IMR-90 (cell line): ENCODE results near the gene MGME1. TPM values are rescaled to one million over a fixed set of nuclear protein-coding genes. Genes with fewer than 3 reads are reported as not detected.

ENCODE experiments used
- ATAC-seq: fragments of 200-7000 bp; cut with Tn5 transposase; 2 replicates; pipeline ENCODE4 v1.9.1; 2020; ENCODE audit warnings: low read depth, mild to moderate bottlenecking, moderate library complexity
- BruUV-seq: library from RNA; stranded (reverse); fragments of 400-500 nt; replicated peaks from 2 replicates; lab custom pipeline; 2021; lab: Mats Ljungman, UMichigan
- CTCF ChIA-PET: fragments of 300-600 bp; formaldehyde crosslinking; extraction: SDS; loops from one replicate; lab custom pipeline; 2021; ENCODE audit warnings: antibody characterized with exemption; lab: Yijun Ruan, JAX
- POLR2A ChIA-PET: fragments of 300-600 bp; sonication (Branson Sonifier 250); formaldehyde crosslinking; loops from one replicate; lab custom pipeline; 2022; ENCODE audit warnings: antibody characterized with exemption; ENCODE audit not compliant: unreplicated experiment; lab: Charles Lee
- DNase-seq: peaks from one replicate; pipeline ENCODE4 v3.0.0; 2013
- H2AFZ ChIP-seq: replicated peaks from 2 replicates; pipeline ENCODE3; 2013; ENCODE audit warnings: low read length, mild to moderate bottlenecking; ENCODE audit not compliant: poor library complexity
- H2AK5ac ChIP-seq: 2 replicates; pipeline ENCODE4 v1.6.1; 2013; ENCODE audit warnings: low read depth, low read length, inconsistent platforms
- H2AK9ac ChIP-seq: replicated peaks from 2 replicates; pipeline ENCODE3; 2013; ENCODE audit warnings: mild to moderate bottlenecking, low read depth, low read length, moderate library complexity; ENCODE audit not compliant: poor library complexity
- H2BK120ac ChIP-seq: 2 replicates; pipeline ENCODE4 v1.6.1; 2013; ENCODE audit warnings: low read depth, low read length, inconsistent platforms
- H2BK15ac ChIP-seq: 3 replicates; pipeline ENCODE4 v1.6.1; 2013; ENCODE audit warnings: low read depth, low read length, inconsistent platforms
- H2BK20ac ChIP-seq: 2 replicates; pipeline ENCODE4 v1.6.1; 2013; ENCODE audit warnings: low read depth, mild to moderate bottlenecking, inconsistent platforms, low read length, moderate library complexity
- H2BK5ac ChIP-seq: 2 replicates; pipeline ENCODE4 v1.6.1; 2013; ENCODE audit warnings: mild to moderate bottlenecking, low read depth, low read length, inconsistent platforms; ENCODE audit not compliant: poor library complexity, severe bottlenecking
- H3K14ac ChIP-seq: replicated peaks from 2 replicates; pipeline ENCODE4 v1.6.1; 2013; ENCODE audit warnings: low read depth, low read length, inconsistent platforms
- H3K18ac ChIP-seq: 2 replicates; pipeline ENCODE4 v1.6.1; 2013; ENCODE audit warnings: low read depth, low read length, control low read depth
- H3K23ac ChIP-seq: 2 replicates; pipeline ENCODE4 v1.6.1; 2013; ENCODE audit warnings: low read depth, low read length, inconsistent platforms
- H3K27ac ChIP-seq: 2 replicates; pipeline ENCODE4 v1.5.1; 2013; ENCODE audit warnings: mild to moderate bottlenecking, control low read depth, low read length; ENCODE audit not compliant: insufficient read depth
- H3K27me3 ChIP-seq: 2 replicates; pipeline ENCODE4 v1.6.1; 2013; ENCODE audit warnings: low read length; ENCODE audit not compliant: control insufficient read depth, insufficient read depth
- H3K36me3 ChIP-seq: 2 replicates; pipeline ENCODE4 v1.6.1; 2013; ENCODE audit warnings: low read length, mixed read lengths; ENCODE audit not compliant: control insufficient read depth, insufficient read depth
- H3K4ac ChIP-seq: 2 replicates; pipeline ENCODE4 v1.6.1; 2013; ENCODE audit warnings: low read depth, low read length, inconsistent platforms
- H3K4me1 ChIP-seq: 2 replicates; pipeline ENCODE4 v1.6.1; 2013; ENCODE audit warnings: low read length, mixed read lengths; ENCODE audit not compliant: control insufficient read depth, insufficient read depth
- H3K4me2 ChIP-seq: 2 replicates; pipeline ENCODE4 v1.6.1; 2013; ENCODE audit warnings: low read depth, mild to moderate bottlenecking, control low read depth, low read length, moderate library complexity
- H3K4me3 ChIP-seq: 2 replicates; pipeline ENCODE4 v1.5.1; 2013; ENCODE audit warnings: low read depth, mild to moderate bottlenecking, control low read depth, low read length, moderate library complexity; ENCODE audit not compliant: insufficient read depth
- H3K56ac ChIP-seq: 2 replicates; pipeline ENCODE4 v1.6.1; 2013; ENCODE audit warnings: low read length, inconsistent platforms; ENCODE audit not compliant: insufficient read depth; ENCODE audit errors: extremely low read depth
- H3K79me1 ChIP-seq, 2 experiments: 2 replicates each; pipeline ENCODE4 v1.6.1; 2013; ENCODE audit warnings: low read length in 2 of 2, inconsistent platforms in 1 of 2, low read depth in 1 of 2
- H3K9ac ChIP-seq: 2 replicates; pipeline ENCODE4 v1.6.1; 2013; ENCODE audit warnings: low read depth, low read length, control low read depth
- H3K9me1 ChIP-seq: 2 replicates; pipeline ENCODE4 v1.6.1; 2013; ENCODE audit warnings: low read length, inconsistent platforms; ENCODE audit not compliant: insufficient read depth
- H3K9me3 ChIP-seq: 2 replicates; pipeline ENCODE4 v1.6.1; 2013; ENCODE audit warnings: low read length; ENCODE audit not compliant: control insufficient read depth, insufficient read depth
- H4K20me1 ChIP-seq: 2 replicates; pipeline ENCODE4 v1.6.1; 2013; ENCODE audit warnings: low read length, inconsistent platforms; ENCODE audit not compliant: insufficient read depth
- H4K5ac ChIP-seq: 2 replicates; pipeline ENCODE4 v1.6.1; 2013; ENCODE audit warnings: mild to moderate bottlenecking, low read depth, low read length, control low read depth
- H4K8ac ChIP-seq, 2 experiments: 2 replicates each; pipeline ENCODE4 v1.6.1; 2013; ENCODE audit warnings: low read depth in 2 of 2, low read length in 2 of 2, control low read depth in 1 of 2, inconsistent platforms in 1 of 2
- H4K91ac ChIP-seq: 2 replicates; pipeline ENCODE4 v1.6.1; 2013; ENCODE audit warnings: low read depth, low read length, inconsistent platforms; ENCODE audit not compliant: insufficient read depth
- BHLHE40 ChIP-seq: fragments of 150-350 bp; IDR thresholded peaks from 2 replicates; pipeline ENCODE4 v1.6.1; 2016; ENCODE audit warnings: mild to moderate bottlenecking, low read depth, low read length
- CEBPB ChIP-seq: IDR thresholded peaks from 2 replicates; pipeline ENCODE4 v1.6.1; 2012; ENCODE audit warnings: low read depth, low read length, improper control_type of control experiment
- CHD1 ChIP-seq: IDR thresholded peaks from 2 replicates; pipeline ENCODE4 v1.6.1; 2012; ENCODE audit warnings: low read depth, low read length, improper control_type of control experiment
- CTCF ChIP-seq: conservative IDR thresholded peaks from 2 replicates; pipeline ENCODE4 v1.5.1; 2012; ENCODE audit warnings: mild to moderate bottlenecking, low read depth, low read length, improper control_type of control experiment
- ELK1 ChIP-seq: fragments of 150-350 bp; IDR thresholded peaks from 2 replicates; pipeline ENCODE4 v1.6.1; 2016; ENCODE audit warnings: low read depth, mild to moderate bottlenecking, low read length, moderate library complexity, borderline replicate concordance
- FOS ChIP-seq: fragments of 150-350 bp; IDR thresholded peaks from 2 replicates; pipeline ENCODE4 v1.6.1; 2016; ENCODE audit warnings: low read depth, low read length
- MAZ ChIP-seq: IDR thresholded peaks from 2 replicates; pipeline ENCODE4 v1.6.1; 2012; ENCODE audit warnings: low read depth, mild to moderate bottlenecking, low read length, improper control_type of control experiment, moderate library complexity, borderline replicate concordance
- MXI1 ChIP-seq: IDR thresholded peaks from 2 replicates; pipeline ENCODE4 v1.6.1; 2012; ENCODE audit warnings: low read depth, mild to moderate bottlenecking, low read length, moderate library complexity, borderline replicate concordance
- NFE2L2 ChIP-seq: fragments of 150-350 bp; IDR thresholded peaks from 2 replicates; pipeline ENCODE4 v1.6.1; 2016; ENCODE audit warnings: low read depth, mild to moderate bottlenecking, low read length
- POLR2A ChIP-seq: IDR thresholded peaks from 2 replicates; pipeline ENCODE4 v1.6.1; 2012; ENCODE audit warnings: mild to moderate bottlenecking, low read depth, low read length
- RAD21 ChIP-seq: IDR thresholded peaks from 2 replicates; pipeline ENCODE4 v1.6.1; 2012; ENCODE audit warnings: low read length, improper control_type of control experiment
- RCOR1 ChIP-seq: IDR thresholded peaks from 2 replicates; pipeline ENCODE4 v1.6.1; 2012; ENCODE audit warnings: mild to moderate bottlenecking, low read length, improper control_type of control experiment; ENCODE audit not compliant: insufficient replicate concordance
- RFX5 ChIP-seq: IDR thresholded peaks from 2 replicates; pipeline ENCODE4 v1.8.0; 2012; ENCODE audit warnings: low read depth, mild to moderate bottlenecking, low read length, moderate library complexity
- SMC3 ChIP-seq: fragments of 150-350 bp; IDR thresholded peaks from 2 replicates; pipeline ENCODE4 v1.6.1; 2016; ENCODE audit warnings: low read depth, mild to moderate bottlenecking, antibody characterized with exemption, low read length, moderate library complexity
- USF2 ChIP-seq: fragments of 150-350 bp; IDR thresholded peaks from 2 replicates; pipeline ENCODE4 v1.6.1; 2017; ENCODE audit warnings: mild to moderate bottlenecking, antibody characterized with exemption, low read length, low read depth
- WGBS, 2 experiments: methylation state at CpG; one replicate each; pipeline versions ENCODE4 v1.1.5 to v1.1.7; 2013; ENCODE audit warnings: missing lambda C conversion rate in 2 of 2; ENCODE audit not compliant: insufficient read length in 1 of 2; ENCODE audit errors: extremely low coverage in 2 of 2; 5-methylcytosine and 5-hydroxymethylcytosine counted together
- dilution Hi-C: fragments of 300-500 bp; cut with HindIII; formaldehyde crosslinking; loops from one replicate; pipeline ENCODE4 v1.14.3; 2018; ENCODE audit warnings: low sequenced_read_pairs; ENCODE audit not compliant: unreplicated experiment
- in situ Hi-C: fragments of 300-500 bp; cut with MboI; formaldehyde crosslinking; loops from 3 replicates; pipeline ENCODE4 v1.14.3; 2019; ENCODE audit warnings: low sequenced_read_pairs, inconsistent platforms, mixed read lengths
- intact Hi-C: fragments of 100-400 bp; cut with micrococcal nuclease; formaldehyde crosslinking; loops from 2 replicates; pipeline ENCODE4 v1.10.0; 2022
- polyA plus RNA-seq, 3 experiments: library from polyadenylated mRNA; depleted of rRNA; stranded (reverse); fragments of >200 nt; gene quantifications; 2 replicates each; pipeline ENCODE4 v1.2.3, GENCODE V29; 2012; ENCODE audit warnings: low replicate concordance in 1 of 3
- total RNA-seq: library from RNA; depleted of rRNA; stranded (reverse); fragments of >200 nt; gene quantifications from 2 replicates; pipeline ENCODE4 v1.2.3, GENCODE V29; 2012

The MGME1 gene
- total and polyA plus RNA-seq, 2 of the 4 experiments (the other 2 are of a cell fraction): 7.2 to 9.3 TPM

GRCh38 chr20:17992847-17993513 is 24.2 kb downstream of the MGME1 start:
- dilution Hi-C loops: no loop called here
- Histone ChIP-seq H3K79me1 (no peaks in the 10 kb centered on the region; a peak in 1 of 4 replicates), H2BK15ac (no peak overlapping the region), H3K18ac (no peak overlapping the region), H2AK5ac (no peak overlapping the region), H3K9me3 (no peaks in the 10 kb centered on the region), H2AK9ac (no peak overlapping the region), H3K27ac (no peak overlapping the region), H3K4me1 (peaks cover 4% of the 10 kb centered on the region; the same call in 1 of the 2 replicates), H3K9me1 (0 out of 2 replicates have a peak, but pooled peaks cover 3% of the 10 kb centered on the region), H2AFZ (no peak overlapping the region), H3K4me2 (no peak overlapping the region), H2BK5ac (no peak overlapping the region), H3K9ac (no peak overlapping the region), H3K56ac (no peak overlapping the region), H4K20me1 (no peaks in the 10 kb centered on the region), H3K36me3 (no peaks in the 10 kb centered on the region; the same call in 1 of the 2 replicates), H4K5ac (no peak overlapping the region), H3K4ac (no peak overlapping the region), H3K4me3 (no peak overlapping the region), H4K8ac (no peak overlapping the region), H3K23ac (no peak overlapping the region), H2BK120ac (no peak overlapping the region), H3K14ac (no peak overlapping the region), H3K27me3 (no peaks in the 10 kb centered on the region), H2BK20ac (no peak overlapping the region), H4K91ac (no peak overlapping the region)
- BruUV-seq: no TSS peak
- in situ Hi-C loops: loop anchor here (10.0 kb wide), 1 partner anchor 478 kb away; no protein-coding TSS in a partner anchor
- no CpG with 5 or more reads among the region's 5 CpGs for WGBS, 2 experiments
- ATAC-seq (no peak), DNase-seq (peak; percentile 27)
- intact Hi-C loops: no loop called here
- CTCF ChIA-PET: interaction anchor here (0.6 kb wide), 1 partner anchor 1299 kb away, joined by 5 read pairs; no protein-coding TSS in a partner anchor
- TF ChIP-seq USF2: no peak
- TF ChIP-seq FOS: no peak
- TF ChIP-seq RAD21: no peak
- TF ChIP-seq POLR2A: no peak
- no peak for TF ChIP-seq RCOR1
- TF ChIP-seq MXI1: no peak
- no peak for TF ChIP-seq SMC3
- TF ChIP-seq MAZ: no peak
- TF ChIP-seq CTCF: no peak
- no peak for TF ChIP-seq BHLHE40
- TF ChIP-seq ELK1: no peak
- TF ChIP-seq CHD1: no peak
- TF ChIP-seq NFE2L2: no peak
- TF ChIP-seq RFX5: no peak
- no peak for TF ChIP-seq CEBPB
- POLR2A ChIA-PET: interaction anchor here (0.6 kb wide), 1 partner anchor 15 kb away, joined by 6 read pairs; no protein-coding TSS in a partner anchor
